HuH-7 (cell line): ENCODE results near the gene MYPOP.
A peak's percentile ranks its signal among the peaks of the same experiment; 100 is the strongest.

ENCODE experiments used
- DNase-seq: peaks from one replicate; pipeline ENCODE4 v3.0.0; 2011; ENCODE audit warnings: low spot score

MYPOP gene

GRCh38 chr19:45863840-45864628 lies 38.4 kb downstream of the MYPOP start, which contains the start of gene FOXA3:
Gene FOXA3, plus strand, starts transcription at chr19:45864326. Its CDS starts 131 bp downstream, at chr19:45864457.
- peak; percentile 94 for DNase-seq

DNA sequence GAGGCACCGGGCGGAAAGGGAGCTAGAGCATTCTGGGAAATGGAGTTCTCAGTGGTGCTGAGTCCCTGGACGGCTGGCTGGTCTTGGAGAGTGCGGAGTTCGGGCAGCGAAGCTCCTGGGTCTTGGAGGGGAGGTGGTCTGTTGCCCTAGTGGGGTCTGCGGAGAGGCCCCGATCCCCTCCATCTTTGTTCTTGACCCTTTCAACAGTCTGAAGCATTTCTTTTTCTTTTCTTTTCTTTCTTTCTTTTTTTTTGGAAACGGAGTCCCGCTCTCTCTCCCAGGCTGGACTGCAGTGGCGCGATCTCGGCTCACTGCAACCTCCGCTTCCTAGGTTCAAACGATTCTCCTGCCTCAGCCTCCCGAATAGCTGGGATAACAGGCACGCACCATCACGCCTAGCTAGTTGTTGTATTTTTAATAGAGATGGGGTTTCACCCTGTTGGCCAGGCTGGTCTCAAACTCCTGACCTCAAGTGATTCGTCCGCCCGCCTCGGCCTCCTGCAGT lies 39.0 kb downstream of the MYPOP start:
- no peak for DNase-seq

GRCh38 chr19:45862564-45863334 lies 39.7 kb downstream of the MYPOP start, which contains the start of gene SYMPK:
Gene SYMPK, minus strand, starts transcription at chr19:45863147. Its CDS starts 8,652 bp downstream, at chr19:45854495.
- DNase-seq, result peak; percentile 97

GRCh38 chr19:45862271-45862563 lies 40.2 kb downstream of the MYPOP start:
- no peak for DNase-seq

- no peak for DNase-seq
Measured at GRCh38 chr19:45860359-45861259, 41.8 kb downstream of the MYPOP start.

DNA sequence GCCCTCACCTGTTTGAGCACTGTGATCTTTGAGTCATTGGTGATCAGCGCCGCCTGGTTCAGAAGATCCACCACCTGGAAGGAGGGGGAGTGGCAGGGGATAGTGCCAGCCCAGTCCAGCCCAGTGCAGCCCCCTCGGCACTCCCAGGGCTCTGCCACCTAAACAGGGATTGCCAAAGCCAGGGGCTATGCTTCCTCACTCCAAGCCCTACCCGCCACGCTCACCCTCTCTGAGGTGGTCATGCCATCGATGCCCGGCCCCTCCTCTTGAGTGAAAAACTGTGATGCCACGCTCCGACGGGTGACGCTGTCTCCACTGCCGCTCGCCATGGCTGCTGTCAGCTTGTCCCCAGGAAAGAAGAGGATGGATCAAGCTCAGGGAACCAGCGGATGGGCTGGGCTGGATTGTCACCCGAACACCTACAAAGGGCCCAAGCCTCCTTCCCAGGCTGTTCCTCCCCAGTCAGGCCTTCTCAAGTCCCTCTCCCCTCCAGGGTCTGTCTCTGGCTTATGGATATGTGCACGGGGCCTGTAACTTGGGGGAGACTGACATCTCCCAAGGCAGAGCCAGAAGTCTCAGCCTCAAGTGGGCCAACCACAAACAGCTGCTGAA lies 48.1 kb downstream of the MYPOP start:
- DNase-seq, result no peak

DNA sequence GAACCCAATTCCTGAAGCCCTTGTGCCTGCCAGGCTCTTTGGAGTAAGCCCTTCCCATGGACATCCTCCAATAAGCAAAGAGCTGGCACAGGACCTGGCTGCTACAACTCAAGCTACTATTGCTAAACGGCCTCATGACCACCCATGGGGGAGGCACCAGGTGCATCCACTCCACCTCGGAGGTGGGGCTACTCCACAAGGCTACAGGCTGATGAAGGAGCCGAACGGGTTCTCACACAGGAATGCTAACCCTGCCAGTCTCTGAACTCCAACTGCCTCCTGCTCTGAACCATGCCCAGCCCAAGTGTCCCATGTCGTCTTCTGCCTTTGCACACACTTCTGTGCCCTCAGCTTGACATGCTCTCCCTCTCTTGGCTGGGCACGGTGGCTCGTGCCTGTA lies 49.4 kb downstream of the MYPOP start:
- no peak for DNase-seq

- DNase-seq, result no peak
Measured at GRCh38 chr19:45852145-45852750, 50.2 kb downstream of the MYPOP start.

DNA sequence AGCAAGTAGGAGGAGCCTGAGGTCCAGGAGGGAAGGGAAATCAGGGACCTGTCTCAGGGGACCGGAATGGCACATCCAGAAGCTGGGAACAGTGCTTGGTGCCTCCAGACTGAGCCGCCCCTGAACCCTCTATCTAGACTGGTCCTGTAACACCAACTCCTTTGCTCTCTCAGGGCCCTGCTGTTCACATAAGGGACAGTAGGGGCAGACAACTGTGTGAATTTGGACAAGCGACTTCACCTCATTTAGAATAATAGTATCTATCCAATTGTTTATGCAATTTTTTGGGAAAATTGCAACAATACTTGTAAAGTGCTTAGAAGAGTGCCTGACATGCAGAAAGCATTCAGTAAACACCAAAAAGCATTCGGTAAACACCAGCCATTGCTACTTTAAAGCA lies 53.5 kb downstream of the MYPOP start:
- no peak for DNase-seq

GRCh38 chr19:45847663-45848062 lies 54.8 kb downstream of the MYPOP start:
- no peak for DNase-seq

DNA sequence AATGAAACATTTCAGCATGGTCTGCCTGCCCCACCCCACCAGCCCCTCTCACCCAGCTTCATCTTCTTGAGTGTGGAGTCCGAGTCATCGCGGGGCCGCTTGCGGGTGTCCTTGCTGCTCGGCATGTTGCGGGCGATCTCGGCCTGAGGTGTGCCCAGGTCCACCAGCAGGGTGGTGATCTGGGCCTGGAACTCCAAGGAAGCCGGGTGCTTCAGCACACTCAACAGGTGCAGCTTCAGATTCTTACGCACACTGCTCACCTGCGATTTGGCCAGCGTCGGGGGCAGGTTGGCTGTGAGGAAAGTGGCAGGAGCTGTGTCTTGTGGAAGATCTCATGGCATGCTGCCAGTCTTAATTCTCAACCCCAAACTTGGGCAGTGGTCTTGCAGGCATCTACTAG lies 60.2 kb downstream of the MYPOP start:
- no peak for DNase-seq
